GM21825 (cell line): ENCODE measurements around the gene SOX11.

Experiments used
- ATAC-seq: cut with Tn5 transposase; IDR thresholded peaks from one replicate; pipeline ENCODE4 v1.9.1; 2021; ENCODE audit warnings: mild to moderate bottlenecking, moderate library complexity; ENCODE audit not compliant: unreplicated experiment

SOX11 gene

DNA sequence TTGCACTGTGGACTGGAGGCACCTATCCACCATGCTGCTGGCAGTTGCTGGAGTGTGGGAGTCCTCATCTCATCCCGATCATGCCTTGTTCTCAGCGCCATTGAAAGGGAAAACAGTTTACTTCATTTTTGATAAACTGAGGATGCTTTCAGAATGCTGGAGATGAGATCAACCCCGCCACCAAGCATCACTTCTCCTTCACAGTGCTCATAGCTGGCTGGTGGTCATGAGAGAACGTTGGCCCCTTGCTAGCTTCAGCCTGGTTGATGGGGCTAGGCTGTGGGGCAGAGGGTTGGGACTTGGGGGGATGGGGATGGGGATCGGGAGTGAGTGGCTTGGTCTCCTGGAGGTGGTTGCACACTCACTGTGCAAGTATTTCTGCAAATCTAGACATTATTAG, 30.1 kb downstream of the SOX11 start:
- ATAC-seq, result no peak

DNA sequence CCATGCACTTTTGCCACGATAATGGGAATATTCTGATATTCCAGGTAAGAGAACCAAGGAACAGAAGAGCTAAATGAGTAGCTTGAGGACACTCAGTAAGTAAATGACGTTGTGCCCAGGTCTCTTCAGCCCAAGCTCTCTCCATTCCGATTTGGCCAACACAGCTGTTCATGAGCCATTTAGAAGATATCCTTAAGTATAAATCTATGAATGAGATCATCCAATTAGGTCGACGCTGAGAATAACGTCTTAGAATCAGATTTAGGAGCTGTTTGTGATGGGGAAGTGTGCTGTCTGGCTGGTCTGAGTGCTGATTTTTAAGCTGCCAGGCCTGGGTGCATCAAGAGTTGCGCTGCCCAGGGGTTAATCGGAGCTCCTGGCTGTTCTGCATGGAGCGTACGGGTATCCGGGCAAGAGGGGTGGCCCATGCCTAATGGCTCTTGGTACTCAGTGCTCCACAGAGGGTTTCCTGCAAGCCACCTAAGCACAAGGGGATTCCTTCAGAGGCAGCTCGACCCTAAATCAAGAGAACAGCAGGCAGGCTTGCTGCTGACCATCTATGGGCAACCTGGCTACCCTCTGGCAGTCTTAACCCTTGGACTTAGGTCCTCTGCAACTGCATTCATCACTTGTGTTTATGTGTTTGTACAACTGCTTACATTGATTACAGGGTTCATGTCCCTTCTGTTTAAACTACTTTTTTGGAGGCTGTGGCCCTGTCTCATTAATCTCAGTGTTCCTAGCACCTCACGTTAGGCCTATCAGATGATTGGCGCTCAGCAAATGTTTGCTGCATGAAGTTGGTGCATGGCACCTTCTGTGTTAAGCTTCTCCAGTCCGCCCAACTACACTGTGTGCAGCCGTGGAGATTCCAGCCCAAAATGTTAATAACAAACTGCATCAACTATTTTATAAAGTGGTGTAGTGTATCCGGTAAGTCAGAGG, 31.9 kb downstream of the SOX11 start:
- ATAC-seq, result no peak

DNA sequence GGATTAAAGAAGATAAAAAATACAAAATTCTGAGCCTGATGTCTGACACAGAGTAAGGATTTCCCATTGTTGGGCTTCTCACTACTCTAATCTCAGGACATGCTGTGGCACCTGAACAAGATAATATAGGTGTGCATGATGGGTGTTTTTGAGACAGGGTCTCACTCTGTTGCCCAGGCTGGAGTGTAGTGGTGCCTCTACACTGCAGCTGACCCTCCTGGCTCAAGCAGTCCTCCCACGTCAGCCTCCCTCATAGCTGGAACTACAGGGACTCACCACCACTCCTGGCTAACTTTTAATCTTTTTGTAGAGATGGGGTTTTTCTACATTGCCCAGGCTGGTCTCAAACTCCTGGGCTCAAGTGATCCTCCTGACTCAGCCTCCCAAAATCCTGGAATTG, 32.9 kb downstream of the SOX11 start:
- ATAC-seq, result no peak

DNA sequence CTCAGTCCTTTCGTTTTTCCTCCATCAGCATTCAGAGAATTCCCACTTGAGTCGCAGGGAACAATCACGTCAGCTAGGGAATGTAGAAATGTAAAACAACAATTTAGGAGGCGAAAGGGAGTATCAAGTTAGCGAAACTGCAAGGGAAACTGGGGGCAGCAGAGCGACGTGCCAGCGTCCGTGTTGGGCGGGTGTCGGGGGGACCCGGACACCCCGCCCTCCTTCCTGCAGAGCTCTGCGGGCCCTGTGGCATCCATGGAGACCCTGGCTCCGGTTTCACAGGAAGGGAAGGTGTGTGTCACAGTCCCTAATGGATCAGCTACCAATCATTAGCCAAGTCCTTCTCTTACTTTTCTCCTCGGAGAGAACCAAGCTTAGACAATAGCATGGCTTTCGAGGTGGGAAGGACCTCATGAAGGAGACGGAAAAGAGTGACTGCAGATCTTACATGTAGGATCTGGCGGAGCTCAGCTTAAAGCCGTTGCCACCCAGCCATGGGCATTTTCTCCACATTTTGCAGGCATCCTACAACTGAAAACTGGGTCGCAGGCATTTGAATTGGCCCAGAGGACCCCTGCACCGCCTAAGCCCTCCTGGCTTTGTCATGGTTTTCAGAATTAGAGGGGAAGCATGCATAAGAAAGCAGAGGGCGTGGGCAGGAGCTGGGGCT, 33.7 kb downstream of the SOX11 start:
- no peak for ATAC-seq

DNA sequence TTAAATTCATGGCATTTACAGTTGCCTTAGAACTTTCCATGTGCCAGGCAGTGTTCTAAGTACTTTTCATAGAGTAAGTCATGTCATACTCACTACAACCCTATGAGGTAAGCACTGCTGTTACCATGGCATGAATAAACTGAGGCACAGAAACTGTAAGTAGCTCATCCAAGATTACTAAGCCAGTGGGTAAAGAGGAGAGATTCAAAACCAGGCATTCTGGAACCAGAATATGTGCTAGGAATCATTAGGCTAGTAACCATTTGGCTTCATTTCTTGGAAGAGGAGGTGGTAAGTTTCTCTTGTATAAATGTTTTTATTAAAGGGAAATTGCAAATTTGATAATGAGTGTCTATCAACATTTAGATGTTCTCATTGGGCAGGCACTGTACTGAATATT, 35.1 kb downstream of the SOX11 start:
- no peak for ATAC-seq

DNA sequence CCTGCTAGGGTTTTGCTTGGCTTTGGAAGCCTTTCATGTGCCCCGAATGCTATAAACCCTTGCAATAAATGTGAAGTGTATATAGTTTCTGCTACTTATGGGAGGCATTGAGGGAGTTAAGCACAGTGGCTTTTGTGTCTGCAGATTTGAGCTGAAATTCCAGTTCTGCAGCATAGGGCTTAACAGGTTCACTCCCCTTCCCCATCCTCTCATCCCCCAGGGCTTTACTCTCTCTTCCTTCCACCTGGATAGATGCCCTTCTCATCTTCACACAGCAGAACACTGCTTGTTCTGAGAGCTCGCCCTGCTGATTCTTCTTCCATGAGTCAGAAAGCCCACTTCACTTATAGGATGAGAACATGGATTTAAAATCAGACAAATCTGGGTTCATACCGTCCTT, 37.2 kb downstream of the SOX11 start:
- no peak for ATAC-seq

DNA sequence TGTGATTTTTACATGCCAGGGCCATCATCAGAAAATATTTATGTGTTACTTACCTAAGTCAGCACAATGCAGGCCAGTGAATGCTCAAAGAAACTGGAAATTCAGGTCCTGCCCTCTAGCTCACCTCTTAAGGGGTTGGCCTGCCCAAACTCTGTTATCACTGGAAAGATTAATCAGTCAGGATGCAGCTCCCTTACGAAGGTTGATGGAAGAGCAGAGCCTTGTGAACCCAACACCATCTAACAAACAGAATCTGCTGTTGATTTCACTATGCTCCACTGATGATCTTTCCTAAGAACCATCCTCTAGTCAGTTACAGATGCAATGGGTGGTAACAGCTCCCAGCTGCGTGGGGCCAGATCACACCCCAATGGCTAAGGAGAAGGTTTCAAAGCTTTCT, 38.2 kb downstream of the SOX11 start:
- no peak for ATAC-seq

DNA sequence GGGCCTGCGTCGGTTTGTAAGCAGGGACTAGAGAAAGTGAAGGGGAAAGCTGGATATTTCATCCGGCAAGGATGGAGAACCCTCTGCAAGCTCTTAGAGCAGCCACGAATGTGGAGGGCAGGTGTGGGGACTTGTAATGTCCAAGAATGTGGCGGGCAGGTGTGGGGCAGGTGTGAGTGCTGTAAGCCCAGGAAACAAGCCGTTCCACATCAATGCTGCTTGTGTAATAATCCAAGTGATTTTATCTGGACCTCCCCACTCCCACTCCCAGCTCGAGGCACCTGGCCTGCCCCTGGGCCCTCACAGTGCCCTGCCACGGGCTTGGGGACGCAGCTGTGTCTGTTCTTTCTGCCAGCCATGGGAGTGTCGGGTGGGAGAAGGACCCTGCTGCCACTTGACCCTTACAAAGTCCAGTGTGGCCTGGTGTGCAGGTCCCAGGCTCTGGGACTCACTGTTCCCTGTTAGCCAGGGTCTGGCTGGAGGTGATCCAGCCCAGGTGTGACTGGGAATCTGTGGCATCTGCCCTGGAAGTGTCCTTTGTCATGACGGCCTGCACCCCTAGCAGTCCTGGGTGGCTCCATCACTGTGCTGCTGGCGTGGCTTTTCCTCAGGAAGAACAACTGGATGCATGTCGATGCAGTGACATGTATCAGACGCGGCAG, 42.8 kb downstream of the SOX11 start:
- no peak for ATAC-seq

DNA sequence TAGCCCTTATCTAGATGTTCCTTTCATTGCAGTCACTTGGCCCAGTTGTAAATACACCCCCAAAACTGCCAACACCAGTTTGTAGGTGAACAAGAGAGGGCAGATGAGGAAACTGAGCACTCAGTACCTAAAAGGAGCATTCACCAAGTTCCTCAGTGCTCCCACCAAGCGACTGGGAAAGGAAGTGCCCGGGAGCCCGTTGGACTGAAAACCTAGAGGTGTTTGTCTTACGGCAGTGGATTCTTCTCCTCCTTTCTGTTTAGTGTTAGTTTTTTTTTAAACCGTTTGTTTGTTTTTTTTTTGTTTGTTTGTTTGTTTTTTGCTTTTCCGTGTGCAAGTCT, 43.3 kb downstream of the SOX11 start:
- ATAC-seq, result no peak

DNA sequence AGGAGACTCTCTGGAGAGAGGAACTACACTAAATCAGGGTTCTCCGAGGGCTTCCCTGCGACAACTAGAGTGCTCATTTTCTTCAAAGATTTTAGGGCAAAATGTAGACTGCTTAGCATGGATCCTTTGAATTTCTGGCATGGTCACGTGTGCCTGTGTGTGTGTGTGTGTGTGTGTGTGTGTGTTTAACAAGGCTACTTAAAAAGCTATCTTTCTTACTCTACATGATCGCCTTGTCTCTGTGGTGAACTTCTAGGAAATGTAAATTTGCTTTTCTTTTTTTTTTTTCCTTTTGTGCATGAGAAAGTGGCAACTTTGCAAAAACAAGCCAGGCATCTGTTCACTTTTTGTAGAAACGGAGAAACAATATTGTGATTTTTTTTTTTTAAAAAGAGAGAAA, 43.9 kb downstream of the SOX11 start:
- no peak for ATAC-seq

DNA sequence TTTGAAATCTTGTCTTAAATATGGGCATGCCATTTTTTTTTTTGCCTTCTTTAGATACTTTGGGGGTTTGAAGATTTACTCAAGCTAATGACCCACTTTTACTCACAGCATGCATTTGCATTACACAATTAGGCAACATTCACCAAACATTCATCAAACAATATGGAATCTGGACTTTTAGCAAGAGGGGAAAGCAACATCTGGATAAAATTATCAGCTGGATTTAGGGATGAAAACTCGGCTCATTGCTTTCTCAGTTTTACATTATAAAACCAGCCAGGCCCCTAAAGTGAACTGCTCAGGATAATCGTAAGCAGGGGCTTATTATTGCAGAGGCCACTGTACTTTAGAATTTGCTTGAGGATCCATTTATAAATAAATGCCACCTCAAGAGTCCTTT, 44.7 kb downstream of the SOX11 start:
- no peak for ATAC-seq

DNA sequence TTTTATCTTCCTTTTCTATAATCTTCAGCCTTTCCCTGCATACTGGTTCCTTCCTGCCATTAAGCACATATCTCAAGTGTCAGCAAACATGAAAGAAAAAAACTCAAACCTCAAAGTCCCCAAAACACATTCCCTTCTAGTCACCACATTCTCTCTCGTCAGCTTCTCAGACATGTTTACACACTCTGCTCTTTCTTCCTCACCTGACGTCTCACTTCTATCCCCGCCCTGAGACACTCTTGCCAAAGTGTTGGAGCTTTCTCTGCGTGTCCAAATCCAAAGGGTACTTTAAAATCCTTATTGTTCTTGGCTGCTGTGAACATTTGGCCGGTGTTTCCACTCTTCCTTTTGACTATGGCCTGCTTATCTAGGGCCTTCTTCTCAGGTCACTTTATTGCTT, 47.9 kb downstream of the SOX11 start:
- ATAC-seq, result no peak

DNA sequence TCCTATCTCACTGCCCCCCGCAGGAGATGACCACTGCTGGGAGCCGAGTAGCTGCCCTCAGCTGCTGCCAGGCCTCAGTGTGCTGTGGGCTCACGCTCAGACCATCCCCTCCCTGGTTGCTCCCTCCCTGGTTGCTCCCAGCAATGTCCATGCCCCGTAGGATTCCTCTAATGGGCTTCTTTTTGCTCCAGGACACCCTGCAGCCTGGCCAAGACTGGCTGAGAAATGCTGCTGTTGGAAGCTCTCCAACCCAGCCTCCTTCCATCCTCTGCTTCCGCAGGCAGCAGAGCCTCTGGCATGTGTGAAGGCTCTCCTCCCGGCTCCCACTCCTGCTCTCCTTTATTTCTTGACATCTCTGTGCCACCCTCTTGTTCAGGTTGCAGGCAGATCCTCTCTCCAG, 48.6 kb downstream of the SOX11 start:
- no peak for ATAC-seq

DNA sequence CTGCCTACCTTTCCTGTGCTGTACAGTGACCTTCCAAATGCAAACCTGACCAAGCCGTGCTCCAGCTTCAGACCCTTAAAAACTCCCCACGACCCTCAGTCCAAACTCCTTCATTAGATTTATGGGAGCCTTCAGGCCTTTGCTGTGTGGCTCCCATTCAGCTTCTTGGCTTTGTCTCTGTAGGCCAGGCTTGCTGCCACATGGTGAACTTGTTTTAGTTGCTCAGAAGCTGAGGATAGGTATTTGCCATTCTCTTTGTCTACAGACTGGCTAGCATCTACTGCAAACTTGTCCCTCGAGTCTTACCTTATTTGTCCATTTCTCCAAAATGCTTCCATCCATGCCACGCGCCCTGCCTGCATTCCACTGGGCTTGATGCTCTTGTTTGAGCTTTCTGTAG, 49.1 kb downstream of the SOX11 start:
- ATAC-seq, result no peak

DNA sequence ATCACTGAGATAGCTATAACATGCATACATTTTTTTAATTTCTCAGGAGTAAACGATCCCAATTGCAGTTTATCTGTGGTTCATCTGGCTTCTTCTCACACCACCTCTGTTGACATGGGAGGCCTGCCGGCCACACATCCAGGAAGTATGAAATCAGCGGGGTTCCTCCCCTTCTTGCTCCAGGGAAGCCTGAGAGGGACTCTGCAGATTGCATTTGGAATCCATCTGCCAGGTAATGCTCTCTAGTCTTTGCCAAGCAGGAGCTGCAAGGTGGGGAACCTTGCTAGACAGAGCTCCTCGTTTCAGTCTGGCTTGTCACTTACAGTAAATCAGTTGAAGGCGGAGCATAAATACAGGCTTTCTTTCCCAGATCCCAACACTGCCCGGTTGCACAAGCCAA, 49.9 kb downstream of the SOX11 start:
- no peak for ATAC-seq

DNA sequence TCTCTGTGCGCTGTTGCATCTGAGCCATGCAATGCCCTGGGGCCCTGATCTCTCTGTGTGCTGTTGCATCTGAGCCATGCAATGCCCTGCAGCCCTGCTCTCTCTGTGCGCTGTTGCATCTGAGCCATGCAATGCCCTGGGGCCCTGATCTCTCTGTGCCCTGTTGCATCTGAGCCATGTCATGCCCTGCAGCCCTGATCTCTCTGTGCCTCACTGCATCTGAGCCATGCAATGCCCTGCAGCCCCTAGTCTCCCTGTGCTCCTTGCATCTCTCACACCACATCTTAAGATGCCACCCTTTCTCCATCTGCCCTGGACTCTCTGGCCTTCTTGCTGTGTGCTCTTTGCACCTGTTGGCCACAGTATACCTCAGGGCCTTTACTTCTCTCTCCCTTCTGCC, 56.2 kb downstream of the SOX11 start:
- no peak for ATAC-seq

DNA sequence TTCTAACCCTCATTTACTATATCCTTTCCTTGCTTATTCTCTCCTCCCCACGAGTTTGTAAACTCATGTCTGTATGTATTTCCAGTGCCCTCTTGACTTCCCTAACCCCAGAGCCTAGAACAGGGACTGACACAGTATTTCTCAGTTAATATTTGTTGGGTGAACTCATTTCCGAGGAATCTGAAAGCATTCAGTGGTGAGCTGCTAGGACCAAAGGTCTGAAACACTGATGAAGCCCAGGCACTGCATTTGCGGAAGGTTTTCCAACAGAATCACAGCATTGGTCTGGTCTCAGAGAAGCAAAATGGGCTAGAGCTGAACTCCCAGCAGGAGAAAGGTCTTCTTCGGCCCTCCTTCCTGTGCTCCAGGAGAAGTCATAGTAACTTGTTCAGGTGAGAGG, 56.8 kb downstream of the SOX11 start:
- ATAC-seq, result no peak

DNA sequence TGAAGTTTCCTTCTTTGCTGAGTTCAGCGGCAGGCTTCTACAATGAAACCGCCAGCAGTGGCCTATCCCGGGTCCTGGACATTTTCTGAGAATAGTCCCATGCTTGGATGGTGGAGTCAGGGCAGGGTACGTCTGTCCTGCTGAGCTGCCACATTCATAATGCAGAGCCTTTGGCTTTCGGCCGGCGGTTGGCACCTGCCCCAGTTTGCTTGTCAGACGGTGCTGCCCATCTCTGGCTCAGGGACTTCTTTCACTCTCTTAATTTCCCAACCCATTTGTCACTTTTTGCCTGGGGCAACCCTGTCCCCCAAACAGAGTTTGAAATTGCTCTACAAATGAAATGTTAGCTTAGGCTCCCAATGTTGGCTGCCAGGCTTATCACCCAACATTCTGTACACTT, 57.2 kb downstream of the SOX11 start:
- no peak for ATAC-seq
